Measurements from ENCODE around the gene PRR3. TPM values are rescaled to one million over a fixed set of nuclear protein-coding genes. Genes with fewer than 3 reads are reported as not detected.

PRR3 gene
- total RNA-seq, 1 experiment from 2014 or later: 6.1 TPM

DNA sequence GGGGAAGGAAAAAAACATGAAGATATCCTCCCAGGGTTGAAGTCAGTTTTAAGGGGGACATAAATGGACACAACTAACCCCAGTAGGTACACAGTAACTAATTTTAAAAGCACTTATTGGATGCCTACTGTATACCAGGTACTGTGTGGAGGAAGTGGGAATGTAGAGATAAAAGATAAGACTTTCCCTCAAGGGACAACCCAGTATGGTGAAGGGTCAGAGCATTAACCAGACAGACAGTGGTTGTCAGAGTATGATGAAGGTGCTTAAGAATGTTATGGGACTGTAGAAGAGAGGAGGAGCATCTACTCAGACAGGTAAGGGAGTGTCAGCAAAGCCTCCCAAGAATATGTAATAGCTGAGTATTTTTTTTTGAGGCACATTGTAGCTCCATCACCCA is 15.1 kb downstream of the PRR3 start:
- BruUV-seq (replicated peaks): no TSS peak
- CTCF ChIA-PET: no interaction called here
- H2AFZ ChIP-seq (ENCODE audit: low read length): no peak overlapping the region
- H3K36me3 ChIP-seq (ENCODE audit: low read depth, low read length): peaks cover 8% of the 10 kb centered on the region; the same call in 1 of the 2 replicates
- H3K4me3 ChIP-seq (ENCODE audit: low read length): peak overlapping the region; percentile 82
- peaks cover 43% of the 10 kb centered on the region for H4K20me1 ChIP-seq (ENCODE audit: low read length)
- H3F3A ChIP-seq (ENCODE audit: low read length, unreplicated experiment): no peaks in the 10 kb centered on the region
- DNase-seq: peak; percentile 41
- peaks cover 32% of the 10 kb centered on the region for H3K4me1 ChIP-seq (ENCODE audit: insufficient read depth, low read length)
- POLR2A ChIA-PET (ENCODE audit: unreplicated experiment): interaction anchor here (0.6 kb wide), 1 partner anchor 11 kb away, joined by 5 read pairs; no protein-coding TSS in a partner anchor
- H3K79me2 ChIP-seq (ENCODE audit: low read length): peaks cover 63% of the 10 kb centered on the region
- no peak for TF ChIP-seq EZH2 (IDR thresholded peaks at IDR 0.05; ENCODE audit: low read length, unreplicated experiment)
- TF ChIP-seq, protein P1, sequence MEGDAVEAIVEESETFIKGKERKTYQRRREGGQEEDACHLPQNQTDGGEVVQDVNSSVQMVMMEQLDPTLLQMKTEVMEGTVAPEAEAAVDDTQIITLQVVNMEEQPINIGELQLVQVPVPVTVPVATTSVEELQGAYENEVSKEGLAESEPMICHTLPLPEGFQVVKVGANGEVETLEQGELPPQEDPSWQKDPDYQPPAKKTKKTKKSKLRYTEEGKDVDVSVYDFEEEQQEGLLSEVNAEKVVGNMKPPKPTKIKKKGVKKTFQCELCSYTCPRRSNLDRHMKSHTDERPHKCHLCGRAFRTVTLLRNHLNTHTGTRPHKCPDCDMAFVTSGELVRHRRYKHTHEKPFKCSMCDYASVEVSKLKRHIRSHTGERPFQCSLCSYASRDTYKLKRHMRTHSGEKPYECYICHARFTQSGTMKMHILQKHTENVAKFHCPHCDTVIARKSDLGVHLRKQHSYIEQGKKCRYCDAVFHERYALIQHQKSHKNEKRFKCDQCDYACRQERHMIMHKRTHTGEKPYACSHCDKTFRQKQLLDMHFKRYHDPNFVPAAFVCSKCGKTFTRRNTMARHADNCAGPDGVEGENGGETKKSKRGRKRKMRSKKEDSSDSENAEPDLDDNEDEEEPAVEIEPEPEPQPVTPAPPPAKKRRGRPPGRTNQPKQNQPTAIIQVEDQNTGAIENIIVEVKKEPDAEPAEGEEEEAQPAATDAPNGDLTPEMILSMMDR (conservative IDR thresholded peaks at IDR 0.05; ENCODE audit: low read depth, low read length): no peak
- TF ChIP-seq EZH2phosphoT487 (IDR thresholded peaks at IDR 0.05; ENCODE audit: borderline replicate concordance, low read length): no peak
- ATAC-seq: no peak
- no peaks in the 10 kb centered on the region for H3K9me3 ChIP-seq (ENCODE audit: low read length)
- no peaks in the 10 kb centered on the region for H3K9me2 ChIP-seq (replicated peaks; ENCODE audit: low read length)
- H3K9ac ChIP-seq (ENCODE audit: low read length): peak overlapping the region; percentile 91
- intact Hi-C loops (cut with micrococcal nuclease): no loop called here
- H3K27me3 ChIP-seq (ENCODE audit: low read length): no peaks in the 10 kb centered on the region
- peak overlapping the region; percentile 75; the same call in 1 of the 2 replicates for H3K27ac ChIP-seq (ENCODE audit: low read length)
- peak overlapping the region; percentile 95 for H3K4me2 ChIP-seq (ENCODE audit: low read length)

DNA sequence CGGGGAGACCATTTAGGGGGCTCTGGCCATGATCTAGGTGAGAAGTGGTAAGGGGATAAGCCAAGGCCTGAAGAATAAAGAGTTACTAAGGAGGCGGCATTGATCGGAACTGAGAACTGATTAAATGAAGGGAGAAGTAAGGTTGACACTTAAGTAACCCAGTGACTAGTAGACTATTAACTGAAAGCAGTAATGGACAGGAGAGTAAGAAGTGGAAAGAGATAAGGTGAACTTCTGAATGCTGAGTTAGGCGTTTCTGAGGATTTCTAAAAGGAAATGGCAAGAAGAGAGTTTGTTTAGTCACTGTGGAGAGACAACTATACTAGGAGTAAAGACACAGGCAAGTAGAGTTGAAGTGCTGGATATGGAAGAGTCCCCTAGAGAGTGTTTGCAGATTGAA is 16.0 kb downstream of the PRR3 start:
- Histone ChIP-seq H3K4me1 (ENCODE audit: insufficient read depth, low read length) (peaks cover 32% of the 10 kb centered on the region), H3K9me2 (replicated peaks; ENCODE audit: low read length) (no peaks in the 10 kb centered on the region), H4K20me1 (ENCODE audit: low read length) (peaks cover 44% of the 10 kb centered on the region), H3K79me2 (ENCODE audit: low read length) (peaks cover 64% of the 10 kb centered on the region), H3K4me2 (ENCODE audit: low read length) (peak overlapping the region; percentile 95), H3K27ac (ENCODE audit: low read length) (no peak overlapping the region), H2AFZ (ENCODE audit: low read length) (no peak overlapping the region), H3K9me3 (ENCODE audit: low read length) (no peaks in the 10 kb centered on the region), H3K27me3 (ENCODE audit: low read length) (no peaks in the 10 kb centered on the region), H3K9ac (ENCODE audit: low read length) (no peak overlapping the region), H3K36me3 (ENCODE audit: low read depth, low read length) (peaks cover 18% of the 10 kb centered on the region), H3K4me3 (ENCODE audit: low read length) (peak overlapping the region; percentile 82; the same call in 1 of the 2 replicates), H3F3A (ENCODE audit: low read length, unreplicated experiment) (no peaks in the 10 kb centered on the region)
- CTCF ChIA-PET: interaction anchor here (0.5 kb wide), 1 partner anchor 8 kb away, joined by 6 read pairs; no protein-coding TSS in a partner anchor
- BruUV-seq (replicated peaks): no TSS peak
- POLR2A ChIA-PET (ENCODE audit: unreplicated experiment): no interaction called here
- TF ChIP-seq EZH2phosphoT487 (IDR thresholded peaks at IDR 0.05; ENCODE audit: borderline replicate concordance, low read length) (no peak), EZH2 (IDR thresholded peaks at IDR 0.05; ENCODE audit: low read length, unreplicated experiment) (no peak)
- TF ChIP-seq, protein P1 (conservative IDR thresholded peaks at IDR 0.05; ENCODE audit: low read depth, low read length): no peak
- ATAC-seq (no peak), DNase-seq (no peak)
- intact Hi-C loops (cut with micrococcal nuclease): no loop called here

DNA sequence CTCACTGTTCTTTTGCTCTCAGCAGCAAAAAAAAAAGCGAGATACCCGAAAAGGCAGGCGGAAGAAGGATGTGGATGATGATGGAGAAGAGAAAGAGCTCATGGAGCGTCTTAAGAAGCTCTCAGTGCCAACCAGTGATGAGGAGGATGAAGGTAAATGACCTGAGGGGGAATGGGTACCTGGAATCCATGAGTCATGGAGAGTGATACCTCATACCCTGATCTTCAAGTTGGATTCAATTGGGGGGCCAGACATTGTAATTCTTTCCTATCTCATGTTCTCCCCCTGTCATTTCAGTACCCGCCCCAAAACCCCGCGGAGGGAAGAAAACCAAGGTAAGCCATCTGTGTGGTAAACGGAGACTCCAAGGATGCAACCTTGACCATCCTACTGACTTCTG is 21.0 kb downstream of the PRR3 start:
- ChIA-PET POLR2A (ENCODE audit: unreplicated experiment) (no interaction called here), CTCF (no interaction called here)
- Histone ChIP-seq H3K27me3 (ENCODE audit: low read length) (no peaks in the 10 kb centered on the region), H3K4me1 (ENCODE audit: insufficient read depth, low read length) (peaks cover 11% of the 10 kb centered on the region), H3K4me2 (ENCODE audit: low read length) (no peak overlapping the region), H3K9me3 (ENCODE audit: low read length) (no peaks in the 10 kb centered on the region), H3K9me2 (replicated peaks; ENCODE audit: low read length) (no peaks in the 10 kb centered on the region), H3K79me2 (ENCODE audit: low read length) (peaks cover 42% of the 10 kb centered on the region), H3K9ac (ENCODE audit: low read length) (no peak overlapping the region), H2AFZ (ENCODE audit: low read length) (no peak overlapping the region), H3K4me3 (ENCODE audit: low read length) (no peak overlapping the region), H3F3A (ENCODE audit: low read length, unreplicated experiment) (no peaks in the 10 kb centered on the region), H3K36me3 (ENCODE audit: low read depth, low read length) (peaks cover 48% of the 10 kb centered on the region), H3K27ac (ENCODE audit: low read length) (no peak overlapping the region), H4K20me1 (ENCODE audit: low read length) (peaks cover 30% of the 10 kb centered on the region)
- intact Hi-C loops (cut with micrococcal nuclease): no loop called here
- no TSS peak for BruUV-seq (replicated peaks)
- TF ChIP-seq EZH2phosphoT487 (IDR thresholded peaks at IDR 0.05; ENCODE audit: borderline replicate concordance, low read length) (no peak), EZH2 (IDR thresholded peaks at IDR 0.05; ENCODE audit: low read length, unreplicated experiment) (no peak)
- TF ChIP-seq, protein P1 (conservative IDR thresholded peaks at IDR 0.05; ENCODE audit: low read depth, low read length): no peak
- no peak for ATAC-seq
- no peak for DNase-seq

All from PC-3 (cell line).